22Rv1 (cell line): Measurements from ENCODE around the gene ZNF79.

Experiments used
- ZFX ChIP-seq: fragments of 450-650 bp; IDR thresholded peaks from 2 replicates; pipeline ENCODE4 v1.6.1; 2017; ENCODE audit warnings: antibody characterized with exemption, borderline replicate concordance
- TF ChIP-seq, protein P1 (sequence below): fragments of 450-650 bp; IDR thresholded peaks from 2 replicates; pipeline ENCODE4 v1.5.1; 2017; ENCODE audit warnings: mild to moderate bottlenecking

DNA sequence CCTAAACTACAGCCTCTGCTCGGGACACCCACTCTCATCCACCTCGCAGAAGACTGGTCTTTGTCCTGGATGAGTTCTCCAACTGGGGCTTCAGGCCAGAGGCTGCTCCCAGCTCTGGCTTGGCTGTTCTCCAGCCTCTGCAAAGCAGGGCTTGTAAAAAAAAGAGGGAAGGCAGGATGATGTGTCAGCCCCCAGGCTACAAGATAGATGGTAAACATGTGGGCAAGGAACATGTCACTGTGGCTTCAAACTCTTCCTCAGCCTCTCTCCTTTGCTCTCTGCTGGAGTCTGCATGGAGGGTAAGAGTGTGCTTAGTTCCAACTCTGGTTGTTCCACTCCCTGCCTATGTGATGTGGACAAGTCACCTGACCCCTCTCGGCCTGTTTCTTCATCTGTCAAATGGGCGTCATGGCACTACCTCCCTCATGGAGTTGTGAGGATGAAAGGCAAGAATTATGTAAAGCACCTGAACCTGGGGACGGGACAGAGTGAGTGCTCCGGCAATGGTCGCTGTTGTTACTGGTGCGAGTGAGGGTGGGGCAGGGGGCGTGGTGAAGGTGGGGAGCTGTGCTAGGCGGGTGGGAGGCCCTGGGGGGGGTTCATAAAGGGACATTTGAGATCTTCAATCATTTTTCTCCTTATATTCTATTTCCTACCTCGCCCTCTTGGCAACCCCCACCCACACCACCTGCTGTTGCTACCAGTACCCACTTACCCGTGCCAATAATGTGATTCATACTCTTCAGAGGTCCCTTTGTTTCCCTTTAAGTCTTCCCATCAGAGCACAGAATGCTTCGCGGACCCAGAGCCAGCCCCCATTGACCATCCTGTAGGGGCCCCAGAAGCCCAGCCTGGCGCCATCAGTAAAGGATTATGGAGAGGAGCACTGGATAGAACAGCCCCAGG is 6.8 kb upstream of the ZNF79 start:
- TF ChIP-seq, protein P1, sequence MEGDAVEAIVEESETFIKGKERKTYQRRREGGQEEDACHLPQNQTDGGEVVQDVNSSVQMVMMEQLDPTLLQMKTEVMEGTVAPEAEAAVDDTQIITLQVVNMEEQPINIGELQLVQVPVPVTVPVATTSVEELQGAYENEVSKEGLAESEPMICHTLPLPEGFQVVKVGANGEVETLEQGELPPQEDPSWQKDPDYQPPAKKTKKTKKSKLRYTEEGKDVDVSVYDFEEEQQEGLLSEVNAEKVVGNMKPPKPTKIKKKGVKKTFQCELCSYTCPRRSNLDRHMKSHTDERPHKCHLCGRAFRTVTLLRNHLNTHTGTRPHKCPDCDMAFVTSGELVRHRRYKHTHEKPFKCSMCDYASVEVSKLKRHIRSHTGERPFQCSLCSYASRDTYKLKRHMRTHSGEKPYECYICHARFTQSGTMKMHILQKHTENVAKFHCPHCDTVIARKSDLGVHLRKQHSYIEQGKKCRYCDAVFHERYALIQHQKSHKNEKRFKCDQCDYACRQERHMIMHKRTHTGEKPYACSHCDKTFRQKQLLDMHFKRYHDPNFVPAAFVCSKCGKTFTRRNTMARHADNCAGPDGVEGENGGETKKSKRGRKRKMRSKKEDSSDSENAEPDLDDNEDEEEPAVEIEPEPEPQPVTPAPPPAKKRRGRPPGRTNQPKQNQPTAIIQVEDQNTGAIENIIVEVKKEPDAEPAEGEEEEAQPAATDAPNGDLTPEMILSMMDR: no peak
- no peak for TF ChIP-seq ZFX
